ENCODE results near the gene HEPACAM2.

DNA sequence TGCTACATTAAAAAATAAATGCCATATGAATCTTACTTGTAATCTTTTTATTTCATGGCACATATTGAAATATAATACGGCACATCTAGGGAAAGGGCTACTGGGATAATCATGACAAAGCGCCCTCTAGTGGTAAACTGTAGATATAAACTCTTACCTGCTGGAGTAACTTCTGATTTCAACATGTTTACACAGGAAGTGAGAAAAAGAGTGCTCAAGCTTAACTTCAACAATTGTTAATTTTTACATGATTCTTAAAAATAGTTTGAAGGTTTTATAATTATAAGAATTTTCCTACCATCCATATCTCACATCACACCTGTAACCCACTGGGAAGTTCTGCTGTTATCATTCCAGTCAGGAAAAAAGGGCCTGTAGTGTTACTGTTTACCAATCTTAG is 2.0 kb upstream of the HEPACAM2 start:
- TF ChIP-seq CTCF (conservative IDR thresholded peaks at IDR 0.05 in 1 of 2, IDR thresholded peaks at IDR 0.05 in 1 of 2; ENCODE audit: low read depth in 1 of 2, low read length in 2 of 2) (peak; percentile 66), EZH2 (IDR thresholded peaks at IDR 0.05; ENCODE audit: low read length, missing control alignments) (no peak)
